NOMO-1 (cell line): ENCODE results near the gene PDE6D.

Source experiments
- DNase-seq, 2 experiments: peaks; one replicate each; lab custom pipeline; 2025; ENCODE audit not compliant: unreplicated experiment in 2 of 2; lab: John Stamatoyannopoulos, UW

Gene PDE6D

DNA sequence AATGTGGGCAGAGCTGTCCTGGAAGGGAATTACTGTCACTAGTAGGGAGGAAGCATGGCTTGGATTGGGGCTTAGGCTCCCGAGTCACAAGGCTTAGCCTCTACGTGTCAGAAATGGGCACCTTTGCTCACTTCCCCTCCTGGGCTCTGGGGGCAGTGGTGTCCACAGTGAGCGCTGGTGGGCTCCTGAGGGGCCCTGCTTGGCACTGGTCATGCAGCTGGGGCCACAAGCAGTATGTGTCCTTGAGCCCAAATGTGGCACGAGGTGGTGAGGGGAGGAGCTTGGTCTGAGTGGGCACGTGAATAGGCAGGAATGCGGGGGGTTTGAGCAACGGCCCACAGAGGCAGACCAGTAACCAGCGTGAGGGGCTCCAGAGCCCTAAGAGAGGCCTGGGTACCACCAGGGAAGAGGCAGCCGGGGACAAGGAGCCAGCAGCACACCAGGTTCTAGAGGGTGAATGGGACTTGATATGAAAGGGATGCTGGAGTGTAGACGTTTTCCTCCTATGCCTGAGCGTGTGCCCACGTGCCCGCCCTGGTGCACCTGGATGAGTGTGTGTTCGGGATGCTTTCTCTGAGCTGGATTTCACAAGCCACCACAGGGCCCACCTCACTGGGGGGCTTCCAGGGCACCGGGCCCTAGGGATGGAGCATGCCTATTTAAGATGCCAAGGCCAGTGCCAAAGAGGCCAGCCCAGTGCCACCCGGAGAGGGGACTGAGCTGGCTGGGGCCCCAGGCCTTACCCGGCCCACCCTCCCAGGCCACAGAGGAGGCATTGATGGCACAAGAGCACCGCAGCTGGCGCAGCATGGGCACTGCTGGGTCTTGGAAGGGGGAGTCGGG is 95.5 kb downstream of the PDE6D start:
- DNase-seq: no peak

GRCh38 chr2:231684314-231685223 is 96.5 kb downstream of the PDE6D start:
- no peak for DNase-seq

- no peak for DNase-seq
Measured at GRCh38 chr2:231683292-231684235, 97.5 kb downstream of the PDE6D start.

- no peak for DNase-seq
Measured at GRCh38 chr2:231682603-231683291, 98.3 kb downstream of the PDE6D start.
